EL (cell line): ENCODE measurements around the gene MAN2B2.
A peak's percentile ranks its signal among the peaks of the same experiment; 100 is the strongest.

ENCODE experiments used
- DNase-seq: peaks from one replicate; pipeline ENCODE4 v3.0.0-alpha.2; 2016

MAN2B2 gene

DNA sequence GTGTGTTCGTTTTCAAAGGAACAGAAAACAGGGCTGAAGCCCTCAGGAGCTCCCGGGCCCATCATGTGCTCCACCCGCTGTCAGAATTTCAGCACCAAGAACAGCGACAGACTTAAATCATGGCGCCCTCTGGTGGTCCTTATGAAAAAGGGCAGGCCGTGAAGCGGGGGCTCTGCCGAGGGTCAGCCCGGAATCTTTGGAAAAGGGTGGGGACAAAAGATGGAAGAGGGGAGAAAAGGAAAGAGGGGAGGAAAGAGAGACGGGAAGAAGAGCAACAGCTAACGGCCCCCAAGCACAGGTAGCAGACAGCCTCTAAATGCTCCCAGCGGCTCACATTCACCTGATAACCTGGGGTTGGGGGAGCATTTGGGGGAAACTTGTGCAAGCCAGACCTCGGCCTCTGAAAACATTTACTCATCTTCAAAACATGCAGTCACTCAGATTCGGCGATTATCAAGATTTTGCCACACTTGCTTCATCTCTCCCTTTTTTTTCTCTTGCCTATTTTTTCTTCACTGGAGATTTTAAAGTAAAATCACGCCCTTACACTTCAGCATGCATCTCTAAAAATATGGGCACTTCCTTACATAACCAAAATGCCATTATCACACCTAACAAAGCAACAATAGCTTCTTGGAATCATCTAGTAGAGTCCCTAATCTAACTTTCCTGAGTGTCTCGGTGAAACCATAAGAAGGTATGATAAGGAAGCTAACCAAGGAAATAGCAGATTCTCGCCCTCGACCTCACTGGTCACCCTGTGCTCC is 28.1 kb upstream of the MAN2B2 start:
- DNase-seq: peak; percentile 50

DNA sequence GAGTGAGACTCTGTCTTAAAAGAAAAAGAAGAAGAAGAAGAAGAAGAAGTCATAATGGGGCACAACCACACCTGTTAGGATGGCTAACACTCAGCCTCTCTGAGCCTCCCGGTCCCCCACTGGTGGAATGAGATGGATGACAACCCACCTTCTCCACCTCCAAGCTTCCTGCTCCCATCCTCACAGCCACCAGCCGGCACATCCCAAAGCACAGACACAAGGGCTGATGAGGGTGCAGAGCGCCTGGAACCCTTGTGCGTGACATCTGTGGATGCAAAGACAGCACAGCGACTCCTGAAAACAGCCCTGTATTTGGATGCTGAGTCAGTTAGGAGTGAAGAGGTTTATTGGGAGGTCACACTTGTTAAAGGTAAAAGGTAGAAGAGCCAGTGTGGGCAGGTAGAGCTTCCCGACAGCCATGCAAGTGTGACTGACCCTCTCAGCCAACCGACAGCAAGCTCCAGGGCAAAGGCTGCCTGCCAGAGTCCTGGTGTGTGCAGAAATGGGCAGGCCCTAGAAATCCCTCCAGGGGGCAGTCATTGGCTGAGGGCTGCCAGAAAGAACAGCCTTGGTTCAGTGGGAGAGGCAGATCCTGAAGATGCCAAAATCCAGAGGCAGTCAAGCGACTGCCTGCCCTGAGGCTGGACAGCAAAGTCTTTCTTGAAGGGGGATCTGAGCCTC is 26.6 kb upstream of the MAN2B2 start:
- DNase-seq: peak; percentile 57

DNA sequence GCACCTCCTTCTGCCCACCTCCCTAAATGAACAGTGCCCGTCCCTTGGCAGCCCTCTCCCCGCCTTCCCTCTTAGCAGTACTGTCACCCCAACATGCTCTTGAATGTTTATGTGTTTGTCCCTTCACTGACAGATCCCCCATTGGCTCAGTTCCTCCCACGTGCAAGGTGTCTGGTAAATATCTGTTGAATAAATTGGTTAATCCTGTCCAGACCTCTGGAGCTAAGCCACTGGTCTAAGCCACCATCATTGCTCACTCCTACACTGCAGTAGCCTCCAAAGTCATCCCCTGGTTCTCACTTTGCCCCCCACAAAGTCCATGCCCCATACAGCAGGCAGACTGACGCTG is 26.1 kb upstream of the MAN2B2 start:
- no peak for DNase-seq

DNA sequence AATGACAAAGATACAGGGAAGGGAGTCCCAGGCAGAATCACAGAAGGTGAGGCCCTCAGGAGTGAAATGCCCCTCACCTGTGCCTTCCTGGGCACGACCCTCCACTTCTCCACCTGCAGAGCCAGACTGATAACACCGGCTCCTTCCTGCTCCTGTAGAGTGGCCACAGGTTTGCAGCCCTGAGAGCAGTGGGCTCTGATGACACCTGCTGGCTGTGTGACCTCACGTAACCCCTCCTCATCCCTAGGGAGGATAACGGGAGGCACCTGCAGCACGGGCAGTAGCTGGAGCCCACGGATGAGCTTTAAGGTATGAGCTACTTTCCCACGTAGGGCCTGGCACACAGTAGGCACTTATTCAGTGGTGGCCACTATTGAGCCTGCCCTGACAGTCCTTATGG is 25.5 kb upstream of the MAN2B2 start:
- no peak for DNase-seq

DNA sequence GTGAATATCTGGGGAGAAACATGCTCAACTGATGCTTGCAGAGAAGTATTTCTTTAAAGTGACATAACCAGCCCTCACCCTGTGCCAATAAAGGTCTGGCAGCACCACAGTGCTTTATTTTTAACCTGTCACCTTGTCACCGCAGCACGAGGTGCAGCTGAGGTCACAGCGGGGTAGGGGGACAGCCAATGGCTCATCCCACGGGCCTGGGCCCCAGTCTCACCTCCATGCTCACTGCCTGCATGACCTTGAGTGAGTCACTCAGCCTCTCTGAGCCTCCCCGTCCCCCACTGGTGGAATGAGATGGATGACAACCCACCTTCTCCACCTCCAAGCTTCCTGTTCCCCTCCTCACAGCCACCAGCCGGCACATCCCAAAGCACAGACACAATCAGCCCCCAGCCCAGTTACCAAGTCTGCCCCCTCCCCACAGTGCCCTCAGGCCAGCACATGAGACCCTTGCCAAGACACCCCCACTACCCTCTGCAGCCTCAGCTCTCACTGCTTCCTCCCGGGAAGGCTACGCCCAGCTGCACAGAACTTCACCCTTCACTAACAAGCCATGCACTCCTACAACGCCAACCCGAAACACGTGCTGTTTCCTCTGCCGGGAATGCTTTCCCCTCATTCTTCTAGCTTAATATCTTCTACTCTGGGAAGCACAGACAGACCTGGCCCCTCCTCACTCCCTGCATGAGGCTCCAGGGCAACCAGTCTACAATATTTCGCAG is 24.9 kb upstream of the MAN2B2 start:
- no peak for DNase-seq

DNA sequence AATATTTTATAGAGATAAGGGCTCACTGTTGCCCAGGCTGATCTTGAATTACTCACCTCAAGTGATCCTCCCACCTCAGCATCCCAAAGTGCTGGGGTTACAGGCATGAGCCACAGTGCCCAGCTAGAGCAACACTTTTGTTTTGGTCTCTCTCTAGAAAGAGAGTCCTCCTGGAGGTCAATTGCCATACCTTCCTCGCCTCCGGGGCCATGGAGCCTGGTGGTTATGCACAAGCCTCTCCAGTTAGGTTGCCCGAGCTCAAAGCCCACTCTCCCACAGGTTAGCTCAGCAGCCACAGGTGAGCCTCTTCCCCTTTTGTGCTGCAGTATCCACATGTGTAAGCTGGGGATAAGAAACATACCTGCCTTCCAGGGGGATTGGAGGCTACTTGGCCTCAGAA is 24.2 kb upstream of the MAN2B2 start:
- DNase-seq: no peak

DNA sequence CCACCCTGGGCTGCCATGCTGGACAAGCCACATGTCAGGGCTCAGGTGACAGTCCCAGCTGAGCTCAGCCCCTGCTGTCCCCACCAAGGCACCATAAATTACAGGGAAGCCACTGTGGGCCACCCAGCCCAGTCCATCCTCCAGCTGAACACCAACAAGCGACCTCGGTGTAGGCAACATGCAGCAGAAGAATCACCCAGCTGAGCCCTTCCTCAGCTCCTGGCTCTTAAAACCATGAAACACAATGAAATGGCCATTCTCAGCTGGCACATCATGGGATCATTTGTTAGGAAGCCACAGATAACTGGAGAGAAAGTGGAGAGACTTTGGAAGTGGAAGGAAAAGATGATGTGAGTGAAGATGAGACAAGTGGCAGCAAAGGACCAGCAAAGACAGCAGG is 23.3 kb upstream of the MAN2B2 start:
- no peak for DNase-seq

DNA sequence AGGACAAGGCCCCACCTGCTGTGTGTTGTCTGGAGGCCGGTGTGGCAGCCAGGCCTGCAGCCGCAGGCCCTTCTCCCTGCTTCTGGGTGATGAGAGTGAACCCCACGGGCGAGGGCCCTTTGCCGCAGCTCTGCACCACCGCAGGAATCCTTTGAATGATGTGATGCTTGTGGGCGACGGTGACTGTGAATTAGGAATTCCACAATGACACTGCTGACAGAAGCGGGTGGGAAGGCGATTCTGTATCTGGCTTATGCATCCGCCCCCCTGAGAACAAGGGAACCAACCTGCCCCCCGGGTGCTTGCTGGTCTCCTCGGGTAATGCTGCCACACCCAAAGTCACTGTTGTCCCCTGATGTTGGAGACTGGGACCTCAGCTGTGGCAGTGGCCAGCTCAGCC is 19.5 kb upstream of the MAN2B2 start:
- no peak for DNase-seq

DNA sequence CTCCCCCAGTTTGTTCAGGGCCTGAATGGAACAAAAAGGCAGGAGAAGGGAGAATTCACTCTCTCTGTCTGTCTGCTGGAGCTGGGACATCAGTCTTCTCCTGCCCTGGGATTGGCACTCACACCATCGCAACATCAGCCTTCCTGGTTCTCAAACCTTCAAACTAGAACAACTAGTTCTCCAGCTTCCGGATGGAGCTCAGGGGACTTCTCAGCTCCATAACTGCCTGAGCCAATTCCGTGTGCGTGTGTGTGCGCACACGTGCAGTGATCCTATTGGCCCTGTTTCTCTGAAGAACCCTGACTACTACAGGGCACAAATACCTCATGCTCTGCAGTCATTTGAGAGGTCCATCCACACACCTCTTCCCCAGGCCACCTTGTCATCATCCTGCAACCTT is 18.7 kb upstream of the MAN2B2 start:
- no peak for DNase-seq

DNA sequence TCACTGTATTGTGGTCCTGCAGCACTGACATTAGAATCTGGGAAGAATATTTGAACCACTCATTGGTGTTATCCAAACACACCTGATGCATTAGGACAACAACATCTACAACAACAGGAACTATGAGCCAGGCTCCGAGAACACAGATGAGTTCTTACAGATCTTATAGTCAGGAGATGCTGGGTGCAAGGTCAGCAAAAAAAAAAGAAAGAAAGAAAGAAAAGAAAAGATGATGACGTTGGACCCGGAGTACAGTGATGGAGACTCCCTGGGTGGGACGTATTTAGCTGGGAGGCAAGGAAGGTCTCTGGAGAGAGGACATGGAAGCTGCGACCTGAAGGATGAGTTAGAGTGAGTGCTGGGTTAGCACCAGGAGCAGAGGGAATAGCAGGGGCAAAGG is 17.8 kb upstream of the MAN2B2 start:
- no peak for DNase-seq

DNA sequence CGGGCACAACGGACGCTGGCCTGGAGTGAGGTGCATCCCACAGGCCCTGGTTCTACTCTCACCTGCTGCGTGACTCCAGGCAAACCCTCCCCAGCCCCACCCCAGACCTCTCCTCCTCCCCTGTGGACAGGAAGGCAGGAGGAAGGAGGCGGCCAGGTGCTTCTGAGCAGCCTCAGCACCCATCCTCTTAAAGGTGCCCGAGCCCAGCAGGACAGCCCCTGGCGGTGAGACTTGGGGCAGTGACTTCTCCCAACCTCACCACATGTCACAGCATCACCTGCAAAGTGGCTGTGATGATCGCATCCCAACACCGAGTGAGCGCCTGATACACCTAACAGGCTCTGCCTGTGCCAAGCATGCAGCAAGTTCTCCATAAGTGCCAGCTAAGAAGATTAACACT is 17.1 kb upstream of the MAN2B2 start:
- no peak for DNase-seq

DNA sequence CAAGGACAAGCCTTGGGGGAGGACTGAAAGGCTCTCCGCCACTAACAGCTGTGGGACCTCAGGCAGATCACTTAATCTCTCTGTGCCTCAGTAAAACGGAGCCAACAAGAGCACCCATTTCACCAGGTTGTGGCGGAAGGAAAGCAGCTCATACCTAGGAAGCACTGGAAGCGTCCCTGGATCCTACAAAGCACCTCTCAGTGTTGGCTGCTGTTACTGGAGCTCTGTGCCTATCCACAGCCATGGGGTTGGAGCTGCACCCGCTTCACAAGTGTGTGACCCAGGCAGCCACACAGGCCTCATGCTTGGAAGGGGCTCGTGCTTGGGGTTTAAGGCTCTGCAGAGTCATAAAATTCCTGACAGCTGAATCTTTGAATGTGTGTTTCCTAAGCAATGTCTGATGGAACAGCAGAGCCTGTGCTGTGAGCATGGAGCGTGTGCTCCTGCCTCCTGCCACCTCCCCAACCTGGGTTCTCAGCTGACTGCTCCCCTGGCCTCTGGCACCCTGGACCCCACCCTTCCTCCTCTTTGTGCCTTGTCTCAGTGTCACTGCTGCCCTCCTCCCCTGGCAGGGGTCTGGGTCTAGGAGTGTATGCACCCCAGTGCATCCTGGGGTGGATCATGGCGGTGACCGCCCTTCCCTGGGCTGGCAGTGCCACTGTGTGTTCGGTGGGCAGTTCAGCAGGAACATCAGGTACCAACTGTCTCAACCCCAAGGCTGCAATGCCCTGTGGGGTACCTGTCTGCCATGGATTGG is 14.4 kb upstream of the MAN2B2 start:
- DNase-seq: peak; percentile 63

DNA sequence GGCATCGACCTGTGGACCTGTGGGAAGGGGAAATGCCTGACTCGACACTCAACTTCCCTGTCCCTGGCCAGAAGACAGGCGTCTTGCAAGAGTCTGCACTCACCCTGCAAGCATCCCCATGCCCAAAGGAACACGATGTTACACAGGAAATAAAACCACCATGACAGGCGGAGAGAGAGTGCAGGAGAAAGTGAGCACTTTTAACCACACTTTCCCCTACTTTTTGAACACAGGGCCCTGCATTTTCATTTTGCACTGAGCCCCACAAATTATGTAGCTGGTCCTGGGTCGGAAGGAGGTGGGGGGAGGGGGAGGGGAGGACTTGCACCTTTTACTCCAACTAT is 13.8 kb upstream of the MAN2B2 start:
- peak; percentile 34 for DNase-seq

DNA sequence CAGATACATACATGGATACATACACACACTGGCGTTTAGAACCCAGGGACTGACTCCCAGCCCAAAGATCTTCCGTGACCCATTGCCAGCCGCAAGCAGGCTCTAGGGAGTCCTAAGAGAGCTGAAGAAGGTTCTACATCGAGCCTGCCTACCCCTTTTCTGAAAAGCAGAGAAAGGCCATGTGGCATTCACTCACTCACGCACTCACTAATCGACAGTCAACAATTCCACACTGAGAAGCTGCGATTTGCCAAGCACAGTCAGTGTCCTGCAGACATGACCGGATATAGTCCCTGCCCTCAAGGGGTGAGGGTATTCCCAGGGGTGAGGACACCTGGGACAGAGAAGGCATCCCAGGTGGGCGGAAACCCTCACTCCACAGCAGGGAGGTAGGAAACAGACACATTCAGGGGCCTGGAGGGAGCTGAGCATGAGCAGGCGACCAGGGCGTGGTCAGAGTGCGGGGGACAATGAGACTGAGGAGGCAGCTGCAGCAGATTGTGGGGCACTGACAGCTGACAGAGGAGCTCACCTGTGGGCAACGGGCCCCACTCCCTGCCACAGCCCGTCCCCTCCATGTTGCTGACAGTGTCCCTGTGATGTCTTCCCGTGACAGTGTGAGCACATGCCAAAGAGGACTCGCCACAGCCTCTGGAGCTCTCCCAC is 13.2 kb upstream of the MAN2B2 start:
- DNase-seq: no peak

DNA sequence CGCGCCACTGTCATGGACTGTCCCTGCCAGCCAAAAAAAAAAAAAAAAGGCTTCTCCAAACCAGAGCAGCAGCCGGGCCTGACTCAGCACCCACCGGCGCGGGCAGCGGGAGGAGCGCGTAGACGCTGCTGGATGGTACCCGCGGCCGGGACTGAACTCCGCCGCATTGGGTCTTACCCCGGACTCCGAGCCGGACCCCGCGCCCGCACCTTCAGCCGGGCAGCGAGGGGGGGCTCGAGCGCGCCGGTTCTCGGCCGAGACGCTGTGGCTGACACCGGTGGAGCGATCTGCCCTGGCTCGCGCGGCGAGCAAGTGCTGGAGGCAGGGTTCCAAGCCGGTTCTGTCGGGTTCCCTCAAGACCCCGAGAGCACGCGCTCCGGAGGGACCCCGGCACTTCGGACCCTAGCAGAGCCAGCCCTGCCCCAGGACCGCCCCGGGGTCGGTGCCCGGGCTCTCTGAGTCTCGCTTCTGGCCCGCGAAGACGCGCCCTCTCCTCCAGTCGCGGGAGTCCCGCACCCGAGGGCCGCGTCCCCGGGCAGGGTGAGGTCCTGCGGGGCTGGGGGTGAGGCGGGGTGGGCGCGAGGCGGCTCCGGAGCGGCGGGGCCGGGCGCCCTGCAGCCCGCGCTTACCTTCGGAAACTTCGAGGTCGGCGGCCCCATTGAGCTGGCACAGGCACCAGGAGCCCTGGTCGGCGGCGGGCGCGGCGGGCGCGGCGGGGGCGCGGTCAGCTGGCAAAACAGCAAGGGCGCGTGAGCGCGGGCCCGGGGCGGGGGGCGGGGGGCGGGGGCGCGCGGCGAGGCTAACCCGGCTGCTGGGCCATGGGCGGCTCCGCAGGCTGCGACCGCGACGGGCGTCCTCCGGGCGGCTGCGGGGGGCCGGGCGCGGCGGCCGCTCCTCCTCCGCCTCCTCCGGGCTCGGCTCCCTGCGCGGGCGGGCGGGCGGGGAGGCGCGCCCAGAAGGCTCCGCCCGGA is 11.8 kb upstream of the MAN2B2 start:
- DNase-seq: peak; percentile 41

DNA sequence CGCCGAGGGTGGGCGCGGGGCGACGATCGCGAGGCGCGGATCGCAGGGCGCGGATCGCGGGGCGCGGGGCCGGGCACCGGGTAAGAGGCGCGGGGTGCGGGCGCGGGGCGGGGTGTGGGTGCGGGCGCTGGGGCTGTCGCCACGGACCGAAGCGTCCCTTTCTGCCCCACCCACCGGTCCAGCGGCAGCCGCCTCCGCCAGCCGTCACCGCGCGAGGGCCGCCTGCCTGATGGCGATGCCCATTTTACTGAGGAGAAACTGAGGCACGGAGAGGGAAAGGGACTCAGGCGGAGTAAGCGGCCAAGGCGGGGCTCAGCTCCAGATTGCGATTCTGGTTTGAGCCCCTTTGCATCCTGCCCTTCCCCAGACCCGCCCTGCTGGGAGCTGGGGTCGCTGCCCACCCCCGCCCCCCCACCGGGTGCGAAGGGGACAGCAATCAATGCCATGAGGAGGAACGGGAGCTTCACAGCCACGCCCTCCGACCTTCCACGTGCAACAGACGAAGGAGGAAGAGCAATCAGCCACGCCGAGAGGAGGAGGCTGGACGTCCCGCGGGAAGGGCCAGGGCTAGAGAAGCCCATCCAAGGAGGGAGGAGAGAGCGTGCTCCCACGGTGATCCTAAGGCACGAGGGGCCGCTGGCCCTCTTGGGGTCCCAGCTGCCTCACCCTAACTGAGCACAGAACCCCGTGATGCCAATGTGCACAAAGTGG is 10.9 kb upstream of the MAN2B2 start:
- DNase-seq: no peak

DNA sequence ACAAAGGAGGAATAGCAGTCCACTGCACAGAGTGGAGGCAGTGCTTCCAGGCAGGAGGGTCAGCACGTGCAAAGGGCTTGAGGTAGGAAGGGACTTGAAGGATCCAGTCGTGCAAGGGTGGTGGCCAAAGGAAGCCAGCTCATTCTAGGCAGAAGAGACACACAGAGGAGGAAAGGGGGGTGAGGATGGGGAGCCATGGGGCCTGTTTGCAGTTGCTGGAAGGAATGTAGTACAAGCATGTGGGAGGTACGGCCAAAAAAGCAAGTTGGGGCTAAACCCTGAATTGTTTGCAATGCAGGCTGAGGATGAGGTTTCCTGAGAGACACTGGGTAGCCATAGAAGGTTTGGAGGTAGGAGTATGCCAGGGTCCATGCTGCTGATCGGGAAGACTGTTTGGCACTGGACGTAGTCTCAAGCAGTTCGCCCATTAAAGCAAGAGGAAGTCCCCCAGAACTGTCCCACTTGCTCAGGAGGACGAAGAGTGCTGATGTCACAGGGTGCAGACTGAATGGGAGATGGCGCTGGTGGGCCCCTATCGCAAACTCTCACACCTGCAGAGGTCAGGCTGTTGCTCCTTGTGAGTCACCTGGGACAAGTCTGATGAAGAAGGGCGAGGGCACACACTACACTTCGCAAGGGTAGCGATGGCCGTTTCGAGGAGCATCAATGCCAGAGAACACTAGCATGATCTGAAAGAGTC is 9.1 kb upstream of the MAN2B2 start:
- no peak for DNase-seq

DNA sequence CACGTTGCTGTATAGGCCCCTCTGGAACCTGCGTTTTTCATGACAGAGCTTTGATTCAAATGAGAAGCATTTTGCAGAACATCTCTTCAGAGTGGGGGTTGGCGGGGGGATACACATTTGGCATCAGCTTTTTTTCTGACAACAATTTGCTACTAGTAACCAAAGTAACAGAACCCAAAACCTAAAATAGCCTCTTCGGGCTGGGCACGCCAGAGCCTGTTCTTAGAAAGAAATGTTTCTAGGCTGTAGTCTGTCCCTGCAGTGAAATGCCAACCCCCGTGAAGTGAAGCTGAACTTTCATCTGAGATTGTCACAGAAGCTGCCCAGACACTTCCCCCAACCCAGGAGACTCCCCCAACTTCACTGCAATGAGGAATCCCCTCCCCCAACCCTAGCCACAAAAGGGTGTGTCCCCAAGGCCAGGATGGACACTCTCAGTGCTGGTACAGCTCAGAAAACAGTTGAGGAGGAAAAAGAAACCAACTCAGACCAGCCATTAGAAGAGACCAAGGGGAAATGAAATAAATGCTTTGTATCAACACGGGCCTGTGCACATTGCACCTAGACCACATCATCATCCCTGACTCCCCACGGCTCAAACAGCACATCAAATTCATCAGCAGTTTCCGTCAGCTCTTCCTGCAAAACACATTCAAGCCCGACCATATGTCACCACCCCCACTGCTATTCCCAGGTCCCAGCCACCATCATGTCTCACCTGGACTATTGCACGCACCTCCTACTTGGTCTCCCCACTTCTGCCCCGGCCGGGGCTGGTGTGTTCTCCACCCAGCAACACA is 8.4 kb upstream of the MAN2B2 start:
- DNase-seq: no peak

DNA sequence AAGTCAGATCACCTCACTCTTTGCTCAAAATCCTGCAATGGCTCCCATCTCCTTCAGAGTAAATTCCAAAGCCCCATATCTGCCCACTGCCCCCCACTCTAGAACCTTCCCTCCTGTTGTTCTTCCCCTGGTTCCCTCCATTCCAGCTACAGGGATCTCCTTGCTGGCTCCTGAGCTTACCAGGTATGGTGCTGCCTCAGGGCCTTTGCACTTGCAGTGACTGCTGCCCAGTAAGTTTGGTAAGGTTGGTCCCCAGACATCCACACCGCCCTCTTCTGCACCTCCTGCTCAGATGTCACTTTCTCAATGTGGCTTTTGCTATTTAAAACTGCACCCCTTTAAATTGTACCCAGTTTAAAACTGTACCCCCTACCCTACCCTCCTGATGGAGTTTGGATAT is 7.8 kb upstream of the MAN2B2 start:
- no peak for DNase-seq

DNA sequence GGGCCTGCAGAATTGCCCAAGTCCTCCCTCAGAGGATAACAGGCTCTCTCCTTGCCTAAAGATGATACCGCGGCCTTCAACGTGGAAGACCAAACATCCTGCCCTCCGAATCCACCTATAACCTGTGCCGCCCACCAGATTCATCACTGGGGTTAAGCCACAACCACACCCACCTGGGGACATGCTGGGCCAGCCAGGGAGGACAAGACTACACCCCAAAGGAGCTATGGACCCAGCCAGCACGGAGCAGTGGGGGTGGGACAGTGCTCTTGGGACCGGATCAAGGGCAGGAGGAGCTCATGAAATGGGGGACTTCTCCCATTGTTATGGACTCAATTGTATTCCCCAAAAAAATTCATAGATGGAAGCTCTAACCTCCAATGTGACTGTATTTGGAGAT is 6.8 kb upstream of the MAN2B2 start:
- no peak for DNase-seq
